GM11168 (cell line): Measurements from ENCODE around the gene TMEM132D.

Experiments
- in situ Hi-C: fragments of 300-500 bp; cut with MboI; formaldehyde crosslinking; loops from one replicate; pipeline ENCODE4 v1.12.0; 2022; ENCODE audit warnings: low sequenced_read_pairs; ENCODE audit not compliant: unreplicated experiment

The TMEM132D gene

DNA sequence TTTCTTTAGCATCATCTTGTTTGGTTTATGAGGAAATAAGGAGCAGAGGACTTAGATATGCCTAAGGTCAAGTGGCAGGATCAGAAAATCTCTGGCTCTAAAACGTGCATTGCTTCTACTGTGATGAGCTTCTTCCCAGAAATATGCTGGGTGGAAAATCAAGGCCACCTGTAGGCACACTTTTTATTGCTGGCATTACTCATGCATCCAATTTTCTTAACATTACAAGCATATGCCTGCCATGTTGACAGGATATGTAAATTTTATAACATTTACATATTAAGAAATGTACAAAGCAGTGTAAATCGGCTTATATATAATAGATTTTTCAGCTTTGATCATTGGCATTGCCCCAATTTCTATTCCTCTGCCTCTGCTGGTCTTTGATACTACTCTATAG, 409.6 kb downstream of the TMEM132D start:
- in situ Hi-C loops: no loop called here

DNA sequence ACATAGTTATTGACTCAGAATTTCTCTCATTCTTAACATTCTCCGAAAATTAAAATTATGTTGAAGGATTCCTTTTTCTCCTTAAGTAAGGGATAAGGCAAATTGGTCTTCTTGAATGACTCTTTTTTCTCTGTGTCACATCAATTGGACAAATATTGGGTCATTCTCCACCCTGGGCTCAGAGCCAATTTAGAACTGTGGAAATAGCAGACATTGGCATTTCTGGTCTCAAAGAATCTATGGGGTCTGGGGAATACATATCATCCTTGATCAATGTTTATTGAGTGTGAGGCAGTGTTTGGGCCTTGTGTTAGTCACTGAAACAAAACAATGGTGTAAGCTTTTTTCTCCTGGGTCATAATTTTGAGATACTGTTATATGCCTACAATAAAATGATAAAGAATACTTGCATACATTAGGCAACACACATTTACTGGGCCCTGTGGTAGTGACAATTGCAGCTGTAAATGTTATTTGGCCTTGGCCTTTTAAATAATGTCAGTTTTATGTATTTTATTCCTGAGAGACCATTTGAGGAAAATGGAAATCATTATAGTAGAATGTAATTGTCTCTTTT, 414.6 kb downstream of the TMEM132D start:
- in situ Hi-C loops: no loop called here

DNA sequence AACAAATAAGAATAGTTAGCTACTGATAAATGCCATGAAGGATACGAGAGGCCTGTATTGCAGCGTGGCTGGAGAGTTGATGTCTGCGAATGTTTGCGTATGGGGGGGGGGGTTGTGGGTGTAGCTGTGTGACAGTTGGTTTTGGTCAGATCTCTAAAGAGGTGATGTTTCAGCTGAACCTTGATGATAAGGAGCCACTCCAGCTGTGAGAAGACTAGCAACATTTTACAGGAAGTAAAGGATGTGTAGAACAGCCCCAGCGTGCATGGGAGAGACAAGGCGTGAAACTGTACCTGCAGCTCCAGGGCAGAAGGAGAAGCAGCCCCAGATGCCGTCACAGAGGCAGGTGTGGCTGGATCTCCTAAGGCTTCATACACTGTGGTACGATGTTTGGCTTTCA, 416.9 kb downstream of the TMEM132D start:
- in situ Hi-C loops: no loop called here

DNA sequence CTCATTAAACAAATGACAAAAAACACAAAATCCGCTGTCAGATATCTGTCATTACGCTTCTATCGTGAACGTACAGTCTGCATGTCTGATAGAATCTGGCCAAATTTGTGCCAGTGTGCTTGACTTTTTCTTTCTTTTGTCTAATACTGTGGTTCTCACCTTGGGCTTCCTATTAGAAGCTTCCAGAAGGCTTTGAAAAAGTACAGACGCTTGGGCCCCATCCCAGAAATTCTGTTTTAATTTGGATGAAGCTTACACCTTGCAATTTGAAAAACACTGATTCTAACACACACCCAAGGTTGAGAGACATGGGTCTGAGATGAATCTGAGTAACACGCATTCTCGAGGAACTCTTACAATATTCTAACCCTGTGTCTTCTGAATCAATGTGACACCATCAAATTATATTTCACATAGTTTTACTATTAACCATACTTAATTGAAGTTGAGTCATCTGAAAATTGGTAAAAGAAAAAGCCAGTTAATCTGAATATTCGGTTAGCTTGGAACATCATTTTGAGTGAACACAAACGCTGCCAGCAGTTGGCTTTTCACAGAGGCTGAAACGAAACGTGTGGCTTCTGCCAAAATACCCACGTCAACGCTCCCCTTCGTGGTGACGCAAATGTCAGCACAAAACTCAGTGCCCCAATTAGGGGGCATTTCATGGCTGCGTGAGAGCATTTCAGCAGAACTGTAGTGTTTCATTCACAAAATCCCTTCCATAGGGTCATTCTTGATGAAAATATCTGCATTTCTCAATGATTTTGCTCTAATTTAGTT, 420.5 kb downstream of the TMEM132D start:
- in situ Hi-C loops: no loop called here

DNA sequence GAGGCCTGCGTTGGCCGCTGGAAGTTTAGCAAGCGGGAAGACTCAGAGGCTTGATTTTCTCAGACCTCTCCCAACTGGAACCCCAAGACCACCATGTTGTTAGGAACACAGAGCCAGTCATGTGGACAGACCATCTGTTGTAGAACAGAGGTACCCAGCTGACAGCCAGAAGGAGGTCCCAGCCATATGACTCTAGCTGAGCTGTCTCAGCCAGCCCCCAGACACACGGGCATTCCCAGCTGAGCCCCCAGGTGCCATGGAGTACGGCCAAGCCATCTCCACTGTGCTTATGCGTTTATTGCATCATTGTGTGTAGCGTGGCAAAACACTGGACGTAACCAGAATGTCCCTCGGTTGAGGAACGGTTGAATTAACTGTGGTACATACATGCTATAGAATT, 421.9 kb downstream of the TMEM132D start:
- in situ Hi-C loops: no loop called here

DNA sequence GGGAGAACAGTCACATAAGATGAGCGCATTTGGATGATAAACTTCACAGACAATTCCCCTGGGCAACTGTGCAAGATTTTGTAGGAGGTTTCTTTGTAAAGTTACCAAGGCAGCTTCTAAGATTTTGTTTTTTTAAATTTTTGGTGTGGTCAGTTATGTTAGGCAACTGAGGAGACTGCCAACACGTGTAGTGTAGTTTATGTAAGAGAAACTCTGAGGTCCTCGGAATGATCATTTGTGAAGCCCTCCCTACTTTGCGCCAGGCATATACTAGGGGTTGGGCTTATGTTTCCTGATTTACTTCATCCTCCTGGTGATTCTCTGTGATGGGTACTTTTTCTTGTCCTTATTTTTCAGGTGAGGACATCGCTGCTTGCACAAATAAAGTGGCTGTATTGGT, 433.6 kb downstream of the TMEM132D start:
- in situ Hi-C loops: no loop called here

DNA sequence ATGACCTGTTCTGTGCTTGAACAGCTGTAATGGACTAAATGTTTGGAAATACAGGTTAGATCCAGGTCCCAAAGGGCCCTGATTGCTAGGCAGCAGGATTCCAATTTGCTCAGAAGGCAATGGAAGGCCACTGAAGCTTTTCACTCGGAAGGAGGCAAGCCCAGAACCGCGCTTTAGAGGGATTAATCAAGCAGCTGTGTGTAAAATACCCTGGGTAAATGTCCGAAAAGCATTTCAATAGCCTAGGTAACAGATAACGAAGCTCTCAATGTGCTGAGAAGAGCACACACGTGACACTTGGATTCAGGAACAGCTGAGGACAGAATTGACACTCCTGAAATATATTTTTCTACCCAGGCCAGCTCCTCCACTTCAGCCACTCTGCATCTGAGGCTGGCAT, 436.1 kb downstream of the TMEM132D start:
- in situ Hi-C loops: no loop called here

DNA sequence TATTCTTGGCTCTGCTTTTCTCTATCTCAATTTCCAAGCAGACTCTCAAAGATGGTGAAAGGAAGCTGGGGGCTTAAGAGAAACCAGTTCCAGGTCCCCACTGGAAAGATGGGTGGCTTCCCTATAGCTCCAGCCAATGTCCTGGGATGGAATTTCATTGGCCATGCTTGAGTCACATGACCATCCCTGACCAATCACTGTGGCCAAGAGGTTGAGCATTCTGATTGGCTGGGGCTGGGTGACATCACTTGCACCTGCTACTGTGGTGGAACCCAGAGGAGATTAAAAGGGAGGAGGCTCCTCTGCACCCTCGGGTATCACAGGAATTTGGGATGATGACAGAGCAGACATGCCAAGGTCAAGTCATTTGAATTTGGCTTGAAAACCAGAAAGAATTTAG, 436.5 kb downstream of the TMEM132D start:
- in situ Hi-C loops: no loop called here

DNA sequence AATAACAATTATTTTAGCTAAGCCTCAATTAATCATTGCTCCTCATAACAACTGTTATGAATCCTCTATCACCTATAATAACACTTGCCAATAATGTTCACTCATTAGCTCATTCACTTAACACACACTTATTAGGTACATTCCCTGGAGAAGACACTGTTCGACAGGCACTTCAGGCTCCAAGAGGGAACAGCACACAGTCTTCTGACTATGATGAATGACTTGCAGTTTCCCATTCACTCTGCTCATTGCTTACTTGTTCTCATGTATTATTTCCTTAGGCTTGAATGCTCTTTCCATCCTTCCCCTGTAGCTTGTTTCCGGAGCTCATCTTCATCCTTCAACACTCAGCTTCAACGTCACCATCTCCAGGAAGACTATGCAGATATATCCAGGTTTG, 437.3 kb downstream of the TMEM132D start:
- in situ Hi-C loops: no loop called here

DNA sequence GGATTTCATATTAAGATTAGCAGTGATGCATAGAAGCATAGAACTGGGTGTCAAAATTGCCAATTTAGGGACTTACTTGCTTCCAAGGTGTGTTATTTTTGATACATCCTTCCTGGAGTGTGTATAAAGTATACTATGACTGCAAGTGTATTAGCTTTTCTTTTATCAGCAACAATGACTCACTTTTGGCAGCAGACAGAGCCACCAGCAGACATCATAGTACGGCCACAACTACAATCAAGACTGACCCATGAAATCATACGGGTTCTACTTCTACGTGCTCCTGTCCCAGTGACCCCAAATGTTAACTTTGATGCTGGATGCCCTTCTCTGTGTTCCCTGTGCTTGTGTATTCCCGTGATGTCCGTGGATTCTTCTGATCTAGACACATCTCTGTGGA, 443.9 kb downstream of the TMEM132D start:
- in situ Hi-C loops: no loop called here

DNA sequence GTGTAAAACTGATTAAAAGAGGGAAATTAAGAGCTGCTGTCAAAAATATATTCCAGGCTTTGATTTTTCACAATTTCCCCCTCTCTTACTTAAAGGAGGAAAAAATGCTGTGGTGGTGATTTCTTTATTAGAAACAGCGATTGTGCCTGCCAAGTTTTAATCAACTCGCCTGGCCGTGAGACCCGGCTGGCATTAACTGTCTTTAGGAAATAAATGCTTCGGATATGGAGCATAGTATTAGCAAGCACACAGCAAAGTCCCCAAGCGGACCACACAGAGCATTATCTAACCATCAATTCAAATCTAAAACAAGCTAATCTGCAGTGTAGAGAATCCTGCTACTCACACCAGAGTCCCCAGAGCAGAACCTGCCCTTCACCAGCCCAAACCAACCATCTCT, 457.1 kb downstream of the TMEM132D start:
- in situ Hi-C loops: no loop called here

DNA sequence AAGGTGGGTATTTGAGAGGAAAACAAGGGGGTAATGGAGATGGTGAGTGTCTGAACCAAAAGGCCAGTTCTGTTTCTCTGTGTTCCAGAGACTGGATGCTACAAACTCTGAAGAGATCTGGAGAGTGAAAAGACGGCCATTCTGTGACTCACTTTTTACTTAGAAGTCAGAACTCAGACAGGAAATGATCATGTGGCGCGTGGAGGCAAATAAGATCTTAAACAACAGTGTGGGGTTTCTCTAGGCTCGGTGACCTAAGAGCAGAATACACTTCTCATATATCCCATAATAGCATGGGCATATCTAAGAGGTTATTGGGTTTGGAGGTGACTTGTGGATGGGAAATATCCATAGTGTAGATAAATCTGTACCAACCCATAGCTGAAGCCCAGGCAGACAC, 463.5 kb downstream of the TMEM132D start:
- in situ Hi-C loops: no loop called here

DNA sequence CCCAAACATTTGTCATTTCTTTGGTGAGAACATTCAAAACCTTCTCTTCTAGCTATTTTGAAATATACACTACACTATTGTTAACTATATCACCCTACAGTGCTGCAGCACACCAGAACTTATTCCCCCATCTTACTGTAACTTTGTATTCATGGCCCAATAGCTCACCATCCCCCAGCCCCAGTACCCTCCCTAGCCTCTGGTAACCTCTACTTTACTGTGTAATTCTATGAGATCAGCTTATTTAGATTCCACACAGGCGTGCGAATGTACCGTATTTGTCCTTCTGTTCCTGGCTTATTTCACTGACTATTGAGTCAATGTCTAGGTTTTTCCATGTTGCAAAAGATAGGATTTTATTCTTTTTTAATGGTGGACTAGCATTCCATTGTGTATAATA, 469.0 kb downstream of the TMEM132D start:
- in situ Hi-C loops: no loop called here

DNA sequence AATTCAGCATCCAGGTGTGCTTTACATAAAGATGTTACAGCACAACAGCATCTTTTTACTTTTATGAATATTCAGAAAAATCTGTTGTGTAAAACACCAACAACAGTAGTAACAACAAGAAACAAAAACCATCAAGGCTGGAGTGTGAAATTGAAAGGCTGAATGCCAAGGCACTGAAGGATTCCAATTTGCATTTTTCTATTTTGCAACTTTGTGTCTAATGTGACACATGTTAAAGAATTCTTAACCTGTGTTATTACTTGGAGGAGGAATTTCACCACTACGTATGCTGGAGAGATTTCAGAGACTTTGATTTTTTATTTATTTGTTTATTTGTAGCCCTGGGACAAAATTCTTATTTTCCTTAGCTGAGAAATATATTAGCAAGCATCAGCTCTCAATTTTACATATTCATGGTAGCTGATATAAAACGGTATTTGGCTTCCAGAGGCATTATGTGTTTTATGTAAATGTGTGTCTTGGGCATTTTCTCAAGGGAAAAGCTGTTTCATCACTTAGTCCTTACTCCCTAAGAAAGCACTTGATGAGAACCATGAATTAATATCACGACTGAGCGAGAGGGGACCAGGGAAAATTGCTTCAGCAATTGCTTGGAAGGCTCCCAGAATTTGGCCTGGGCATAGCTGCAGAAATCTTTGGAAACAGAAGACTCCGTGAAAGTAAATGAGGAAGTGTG, 475.4 kb downstream of the TMEM132D start:
- in situ Hi-C loops: no loop called here

DNA sequence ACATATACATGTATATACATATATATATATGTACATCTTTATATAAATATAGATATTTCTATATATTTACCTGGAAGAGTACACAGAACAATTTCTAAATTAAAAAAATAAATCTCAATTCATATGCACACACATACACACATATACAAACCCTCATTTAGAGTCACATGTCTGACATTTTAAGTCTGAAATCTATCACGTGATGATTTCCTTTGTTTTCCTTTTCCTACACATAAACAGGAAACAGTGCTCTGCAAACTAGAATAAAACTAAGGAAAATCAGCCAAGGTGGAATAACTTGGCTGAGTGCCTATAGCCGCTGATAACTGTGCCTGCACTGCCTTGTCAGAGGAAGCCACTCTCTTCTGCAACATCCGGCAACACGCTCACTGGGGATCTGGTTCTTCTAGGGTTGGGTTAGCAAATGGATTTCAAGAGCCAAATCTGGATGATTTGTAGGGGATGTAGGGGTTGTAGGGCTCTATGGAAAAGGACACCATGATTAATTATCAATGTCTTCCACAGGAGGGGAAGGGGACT, 480.7 kb downstream of the TMEM132D start:
- in situ Hi-C loops: no loop called here

DNA sequence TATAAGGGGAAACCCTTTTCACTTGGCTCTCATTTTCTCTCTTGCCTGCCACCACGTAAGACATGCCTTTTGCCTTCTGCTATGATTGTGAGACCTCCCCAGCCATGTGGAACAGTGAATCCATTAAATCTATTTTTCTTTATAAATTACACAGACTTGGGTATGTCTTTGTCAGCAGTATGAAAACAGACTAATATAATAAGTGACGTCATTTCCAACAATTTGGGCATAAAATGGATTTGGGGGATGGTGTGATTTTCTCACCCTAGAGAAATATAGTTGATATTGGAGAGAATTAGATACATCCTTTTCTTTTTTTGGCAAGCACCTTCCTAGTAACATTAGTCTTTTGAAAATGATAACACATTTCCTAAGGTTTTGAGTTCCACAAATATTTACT, 490.5 kb downstream of the TMEM132D start:
- in situ Hi-C loops: no loop called here

DNA sequence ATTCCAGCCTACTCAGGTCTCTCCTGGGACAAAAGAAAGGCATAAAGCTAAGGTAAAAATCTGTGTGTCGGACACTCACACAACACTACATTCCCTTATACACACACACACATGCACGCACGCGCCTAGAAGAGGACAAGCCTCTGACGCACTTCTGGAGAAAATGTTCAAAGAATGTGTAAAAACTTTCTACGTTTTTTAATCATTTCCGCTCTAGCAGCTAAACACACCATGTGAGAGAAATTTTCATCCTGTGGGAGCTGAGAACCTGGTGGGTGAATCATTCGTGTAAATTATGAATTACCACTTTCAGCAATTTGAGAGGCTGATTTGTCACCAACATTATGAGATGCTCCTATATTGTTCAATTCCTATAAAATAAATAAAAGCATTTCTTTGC, 494.5 kb downstream of the TMEM132D start:
- in situ Hi-C loops: no loop called here

DNA sequence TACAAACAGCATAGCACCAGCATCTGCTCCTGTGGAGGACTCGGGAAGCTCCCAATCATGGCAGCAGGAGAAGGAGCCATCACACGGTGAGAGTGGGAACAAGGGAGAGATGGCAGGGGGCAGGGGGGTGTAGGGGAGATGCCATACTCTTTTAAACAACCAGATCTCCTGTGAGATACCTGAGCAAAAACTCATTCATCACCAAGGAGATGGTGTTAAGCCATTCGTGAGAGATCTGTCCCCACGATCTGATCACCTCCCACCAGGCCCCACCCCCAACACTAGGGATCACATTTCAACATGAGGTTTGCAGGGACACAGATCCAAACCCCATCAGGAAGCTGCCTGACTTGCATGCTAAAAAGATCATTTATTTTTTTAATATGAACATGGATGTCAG, 499.3 kb downstream of the TMEM132D start:
- in situ Hi-C loops: no loop called here

DNA sequence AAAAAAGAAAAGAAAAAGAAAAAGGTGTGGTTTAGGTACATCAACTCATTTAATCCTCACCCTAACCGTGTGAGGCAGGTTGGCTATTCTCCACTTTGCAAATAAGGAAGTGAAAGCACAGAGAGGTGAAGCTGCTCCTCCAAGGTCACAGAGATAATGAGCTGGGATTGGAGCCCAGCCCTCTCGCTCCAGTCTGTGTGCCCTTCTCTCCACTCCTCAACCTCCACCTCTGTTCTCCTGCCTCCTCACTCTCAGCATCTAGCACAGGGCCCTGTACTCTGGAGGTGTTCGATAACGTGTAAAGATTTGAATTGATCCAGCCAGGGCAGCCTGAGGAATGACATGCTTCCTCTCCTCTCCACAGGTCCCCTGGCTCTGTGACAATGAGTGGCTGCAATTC, 502.3 kb downstream of the TMEM132D start:
- in situ Hi-C loops: no loop called here

DNA sequence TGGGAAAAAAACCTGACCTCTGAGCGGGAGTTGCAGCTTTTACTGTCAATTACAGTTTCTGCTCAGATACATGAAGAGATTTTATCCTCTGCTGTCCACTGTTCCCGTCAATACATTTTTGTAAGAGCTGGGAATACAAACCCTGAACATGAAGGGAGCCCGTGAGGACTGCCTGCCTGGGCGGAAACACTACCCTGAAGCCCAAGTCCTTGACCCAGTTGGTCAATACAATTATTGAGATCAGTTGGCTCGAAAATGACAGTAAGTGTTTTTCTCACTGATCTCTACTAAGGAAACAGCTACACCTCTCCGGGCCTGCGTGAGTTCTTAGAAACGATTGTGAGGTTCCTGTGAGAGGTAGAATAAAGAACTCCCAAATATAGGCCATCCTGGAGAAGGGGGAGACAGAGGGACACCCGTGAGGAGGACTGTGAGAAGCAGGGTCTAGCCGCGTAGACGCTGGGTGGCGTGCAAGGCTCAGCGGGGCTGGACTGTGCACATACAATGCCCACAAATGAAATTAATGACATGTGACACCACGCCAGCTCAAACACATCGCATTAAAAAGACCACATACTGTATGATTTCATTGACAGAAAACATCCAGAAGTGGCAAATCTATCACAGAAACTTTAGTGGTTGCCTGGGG, 509.5 kb downstream of the TMEM132D start:
- in situ Hi-C loops: no loop called here

DNA sequence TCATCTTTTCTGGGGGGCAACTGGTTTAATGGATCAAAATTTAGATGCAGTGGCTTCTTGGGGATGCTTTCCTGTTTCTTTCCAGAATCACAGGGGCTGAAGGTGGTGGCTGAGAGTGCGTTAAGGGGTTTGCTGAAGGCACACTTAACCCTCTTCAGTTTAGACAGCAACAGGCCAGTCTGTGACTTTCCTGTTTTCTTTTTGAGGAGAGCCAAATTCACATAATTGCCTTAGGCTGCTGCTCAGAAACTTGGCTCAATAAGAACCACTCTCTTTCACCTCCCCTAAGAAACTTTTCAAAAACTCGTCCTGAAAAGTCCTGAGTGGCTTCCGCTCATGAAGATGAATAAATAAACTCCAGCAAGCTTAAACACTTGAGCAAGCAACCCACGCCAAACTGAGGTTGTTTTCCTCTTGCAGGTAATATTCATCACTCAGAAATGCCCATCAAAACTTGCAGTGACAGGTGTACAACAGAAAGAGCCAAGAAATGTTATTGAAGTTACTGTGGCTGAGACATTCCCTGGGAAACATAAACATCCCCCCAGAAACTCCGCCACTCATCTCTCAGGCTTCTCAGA, 510.4 kb downstream of the TMEM132D start:
- in situ Hi-C loops: no loop called here
